ENCODE measurements around the gene PIK3AP1. TPM values are rescaled to one million over a fixed set of nuclear protein-coding genes. Genes with fewer than 3 reads are reported as not detected.
"Not testable (repeated sequence)": the region's sequence is repeated elsewhere in the genome, so short reads cannot be mapped to it uniquely, and the experiment has no call there.

PIK3AP1 gene
- total RNA-seq, 1 experiment from 2014 or later: 4.3 TPM

GRCh38 chr10:96740579-96741281 is 20.4 kb upstream of the PIK3AP1 start (continued):
- no peak for TF ChIP-seq CDX4 (CRISPR knock-in tag; IDR thresholded peaks at IDR 0.05; ENCODE audit: borderline replicate concordance)
- TF ChIP-seq ZNF416 (CRISPR knock-in tag; IDR thresholded peaks at IDR 0.05): no peak

- H3K36me3 Mint-ChIP-seq: no peaks in the 10 kb centered on the region
- H3K9me3 Mint-ChIP-seq: no peaks in the 10 kb centered on the region
- H3K27ac Mint-ChIP-seq: no peak overlapping the region
- peaks cover 2% of the 10 kb centered on the region; the same call in 1 of the 2 replicates for H3K27me3 Mint-ChIP-seq (ENCODE audit: low read depth)
- no peak for DNase-seq (ENCODE audit: low spot score)
- H3K4me1 Mint-ChIP-seq: peaks cover 25% of the 10 kb centered on the region
- no peak overlapping the region for H3K4me3 Mint-ChIP-seq
- ChIA-PET POLR2A (no interaction called here), CTCF (interaction anchor here (1.0 to 1.1 kb wide), 3 partner anchors 19 to 97 kb away, joined by 3 to 4 read pairs (median 3); no protein-coding TSS in a partner anchor)
- no peak for ATAC-seq
- TF ChIP-seq MXD4 (CRISPR knock-in tag; IDR thresholded peaks at IDR 0.05; ENCODE audit: borderline replicate concordance) (no peak), NR2C2 (CRISPR knock-in tag; IDR thresholded peaks at IDR 0.05) (no peak), NR1H2 (CRISPR knock-in tag; IDR thresholded peaks at IDR 0.05) (no peak), NFE2L1 (CRISPR knock-in tag; IDR thresholded peaks at IDR 0.05) (no peak), JUN (CRISPR knock-in tag; IDR thresholded peaks at IDR 0.05) (no peak), FOXJ3 (CRISPR knock-in tag; IDR thresholded peaks at IDR 0.05; ENCODE audit: borderline replicate concordance) (no peak), NFYB (CRISPR knock-in tag; conservative IDR thresholded peaks at IDR 0.05; ENCODE audit: low read depth) (no peak), ZNF121 (CRISPR knock-in tag; IDR thresholded peaks at IDR 0.05) (no peak), ZNF396 (CRISPR knock-in tag; IDR thresholded peaks at IDR 0.05; ENCODE audit: borderline replicate concordance) (no peak), FOXP1 (CRISPR knock-in tag; IDR thresholded peaks at IDR 0.05; ENCODE audit: borderline replicate concordance) (no peak)
- TF ChIP-seq, protein P1, sequence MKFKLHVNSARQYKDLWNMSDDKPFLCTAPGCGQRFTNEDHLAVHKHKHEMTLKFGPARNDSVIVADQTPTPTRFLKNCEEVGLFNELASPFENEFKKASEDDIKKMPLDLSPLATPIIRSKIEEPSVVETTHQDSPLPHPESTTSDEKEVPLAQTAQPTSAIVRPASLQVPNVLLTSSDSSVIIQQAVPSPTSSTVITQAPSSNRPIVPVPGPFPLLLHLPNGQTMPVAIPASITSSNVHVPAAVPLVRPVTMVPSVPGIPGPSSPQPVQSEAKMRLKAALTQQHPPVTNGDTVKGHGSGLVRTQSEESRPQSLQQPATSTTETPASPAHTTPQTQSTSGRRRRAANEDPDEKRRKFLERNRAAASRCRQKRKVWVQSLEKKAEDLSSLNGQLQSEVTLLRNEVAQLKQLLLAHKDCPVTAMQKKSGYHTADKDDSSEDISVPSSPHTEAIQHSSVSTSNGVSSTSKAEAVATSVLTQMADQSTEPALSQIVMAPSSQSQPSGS (CRISPR knock-in tag; IDR thresholded peaks at IDR 0.05; ENCODE audit: borderline replicate concordance, low read depth): no peak
- TF ChIP-seq, protein P2, sequence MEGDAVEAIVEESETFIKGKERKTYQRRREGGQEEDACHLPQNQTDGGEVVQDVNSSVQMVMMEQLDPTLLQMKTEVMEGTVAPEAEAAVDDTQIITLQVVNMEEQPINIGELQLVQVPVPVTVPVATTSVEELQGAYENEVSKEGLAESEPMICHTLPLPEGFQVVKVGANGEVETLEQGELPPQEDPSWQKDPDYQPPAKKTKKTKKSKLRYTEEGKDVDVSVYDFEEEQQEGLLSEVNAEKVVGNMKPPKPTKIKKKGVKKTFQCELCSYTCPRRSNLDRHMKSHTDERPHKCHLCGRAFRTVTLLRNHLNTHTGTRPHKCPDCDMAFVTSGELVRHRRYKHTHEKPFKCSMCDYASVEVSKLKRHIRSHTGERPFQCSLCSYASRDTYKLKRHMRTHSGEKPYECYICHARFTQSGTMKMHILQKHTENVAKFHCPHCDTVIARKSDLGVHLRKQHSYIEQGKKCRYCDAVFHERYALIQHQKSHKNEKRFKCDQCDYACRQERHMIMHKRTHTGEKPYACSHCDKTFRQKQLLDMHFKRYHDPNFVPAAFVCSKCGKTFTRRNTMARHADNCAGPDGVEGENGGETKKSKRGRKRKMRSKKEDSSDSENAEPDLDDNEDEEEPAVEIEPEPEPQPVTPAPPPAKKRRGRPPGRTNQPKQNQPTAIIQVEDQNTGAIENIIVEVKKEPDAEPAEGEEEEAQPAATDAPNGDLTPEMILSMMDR (IDR thresholded peaks at IDR 0.05): no peak
- TF ChIP-seq, protein P3, sequence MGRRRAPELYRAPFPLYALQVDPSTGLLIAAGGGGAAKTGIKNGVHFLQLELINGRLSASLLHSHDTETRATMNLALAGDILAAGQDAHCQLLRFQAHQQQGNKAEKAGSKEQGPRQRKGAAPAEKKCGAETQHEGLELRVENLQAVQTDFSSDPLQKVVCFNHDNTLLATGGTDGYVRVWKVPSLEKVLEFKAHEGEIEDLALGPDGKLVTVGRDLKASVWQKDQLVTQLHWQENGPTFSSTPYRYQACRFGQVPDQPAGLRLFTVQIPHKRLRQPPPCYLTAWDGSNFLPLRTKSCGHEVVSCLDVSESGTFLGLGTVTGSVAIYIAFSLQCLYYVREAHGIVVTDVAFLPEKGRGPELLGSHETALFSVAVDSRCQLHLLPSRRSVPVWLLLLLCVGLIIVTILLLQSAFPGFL (CRISPR knock-in tag; IDR thresholded peaks at IDR 0.05; ENCODE audit: borderline replicate concordance): no peak
These were observed 19.8 kb upstream of the PIK3AP1 start for GRCh38 chr10:96740141-96740540.

GRCh38 chr10:96737307-96737902 is 17.1 kb upstream of the PIK3AP1 start:
- DNase-seq (ENCODE audit: low spot score); CTCF ChIA-PET; H3K27me3 Mint-ChIP-seq (ENCODE audit: low read depth); POLR2A ChIA-PET; H3K36me3 Mint-ChIP-seq; H3K9me3 Mint-ChIP-seq: not testable (repeated sequence)
- H3K4me3 Mint-ChIP-seq: peak overlapping the region; percentile 46
- ATAC-seq: peak; percentile 62
- H3K27ac Mint-ChIP-seq: 0 out of 2 replicates have a peak overlapping the region, but pooled peaks have one; percentile 16
- peaks cover 43% of the 10 kb centered on the region for H3K4me1 Mint-ChIP-seq
